ENCODE measurements around the gene SRRM5. TPM values are rescaled to one million over a fixed set of nuclear protein-coding genes. Genes with fewer than 3 reads are reported as not detected.

The SRRM5 gene
- total RNA-seq, 3 donors from 2014 or later (not counting 1 experiment from before 2014, with no cell fraction given) = 0.24 to 0.75 (median 0.50) TPM

GRCh38 chr19:43589277-43589676, 22.6 kb upstream of the SRRM5 start:
- ATAC-seq (no peak), DNase-seq (no peak)
- H3K27ac Mint-ChIP-seq = peak overlapping the region; percentile 63 to 68
- WGBS (ENCODE audit: insufficient coverage) = 96% methylated on average over 4 of the region's 5 CpGs
- H3K9me3 Mint-ChIP-seq = no peaks in the 10 kb centered on the region
- Histone ChIP-seq H3K9me3 (ENCODE audit: control insufficient read depth, insufficient read depth, low read length) (no peaks in the 10 kb centered on the region), H3K27ac (ENCODE audit: low read length) (no peak overlapping the region), H3K36me3 (ENCODE audit: control insufficient read depth, insufficient read depth, low read length) (peaks cover 11% of the 10 kb centered on the region), H3K27me3 (ENCODE audit: control insufficient read depth, insufficient read depth, low read length) (no peaks in the 10 kb centered on the region), H3K4me3 (ENCODE audit: low read length) (no peak overlapping the region), H3K4me1 (ENCODE audit: control insufficient read depth, insufficient read depth, low read length) (peaks cover 6% of the 10 kb centered on the region)
- intact Hi-C loops (cut with micrococcal nuclease) = no loop called here
- no peak overlapping the region for H3K4me3 Mint-ChIP-seq
- H3K4me1 Mint-ChIP-seq = peaks cover 16 to 42% of the 10 kb centered on the region in 2 donors
- H3K27me3 Mint-ChIP-seq (ENCODE audit: low read depth in 2 of 2) = no peaks in the 10 kb centered on the region
- no peak for TF ChIP-seq CTCF (IDR thresholded peaks at IDR 0.05)
- no peaks in the 10 kb centered on the region for H3K36me3 Mint-ChIP-seq

GRCh38 chr19:43589678-43590077, 22.2 kb upstream of the SRRM5 start:
- Mint-ChIP-seq H3K4me3 (no peak overlapping the region), H3K4me1 (peaks cover 14 to 38% of the 10 kb centered on the region in 2 donors), H3K27me3 (ENCODE audit: low read depth in 2 of 2) (no peaks in the 10 kb centered on the region), H3K36me3 (no peaks in the 10 kb centered on the region), H3K27ac (peak overlapping the region; percentile 63 to 68), H3K9me3 (no peaks in the 10 kb centered on the region)
- Histone ChIP-seq H3K9me3 (ENCODE audit: control insufficient read depth, insufficient read depth, low read length) (no peaks in the 10 kb centered on the region), H3K27ac (ENCODE audit: low read length) (no peak overlapping the region), H3K36me3 (ENCODE audit: control insufficient read depth, insufficient read depth, low read length) (peaks cover 11% of the 10 kb centered on the region), H3K4me3 (ENCODE audit: low read length) (no peak overlapping the region), H3K4me1 (ENCODE audit: control insufficient read depth, insufficient read depth, low read length) (peaks cover 7% of the 10 kb centered on the region), H3K27me3 (ENCODE audit: control insufficient read depth, insufficient read depth, low read length) (no peaks in the 10 kb centered on the region)
- 52% methylated on average over 6 of the region's 6 CpGs for WGBS (ENCODE audit: insufficient coverage)
- ATAC-seq (no peak), DNase-seq (peak in 1 of 2 donors; percentile 23)
- intact Hi-C loops (cut with micrococcal nuclease) = no loop called here
- no peak for TF ChIP-seq CTCF (IDR thresholded peaks at IDR 0.05)

- DNase-seq (no peak), ATAC-seq (no peak)
- Histone ChIP-seq H3K9me3 (ENCODE audit: control insufficient read depth, insufficient read depth, low read length) (no peaks in the 10 kb centered on the region), H3K36me3 (ENCODE audit: control insufficient read depth, insufficient read depth, low read length) (peaks cover 11% of the 10 kb centered on the region), H3K4me3 (ENCODE audit: low read length) (no peak overlapping the region), H3K27ac (ENCODE audit: low read length) (no peak overlapping the region), H3K4me1 (ENCODE audit: control insufficient read depth, insufficient read depth, low read length) (peaks cover 28% of the 10 kb centered on the region), H3K27me3 (ENCODE audit: control insufficient read depth, insufficient read depth, low read length) (no peaks in the 10 kb centered on the region)
- Mint-ChIP-seq H3K27me3 (ENCODE audit: low read depth in 2 of 2) (no peaks in the 10 kb centered on the region), H3K27ac (peak overlapping the region in 1 of 2 donors; percentile 86), H3K36me3 (no peaks in the 10 kb centered on the region), H3K9me3 (no peaks in the 10 kb centered on the region), H3K4me3 (no peak overlapping the region), H3K4me1 (peaks cover 32 to 53% of the 10 kb centered on the region in 2 donors)
- intact Hi-C loops (cut with micrococcal nuclease) = no loop called here
- TF ChIP-seq CTCF (IDR thresholded peaks at IDR 0.05) = no peak
- 97% methylated on average over 63 of the region's 63 CpGs for WGBS (ENCODE audit: insufficient coverage)
These were observed 19.8 kb upstream of the SRRM5 start for GRCh38 chr19:43591904-43592772.
